GM12865 (cell line): ENCODE data around the gene PRPF40B.

Experiments used
- DNase-seq: peaks from one replicate; pipeline ENCODE4 v3.0.0; 2010; ENCODE audit warnings: low read depth
- H3K4me3 ChIP-seq: 2 replicates; pipeline ENCODE4 v1.5.1; 2011; ENCODE audit warnings: mild to moderate bottlenecking, low read depth, low read length, control low read depth
- TF ChIP-seq, protein P1 (sequence below): IDR thresholded peaks from 2 replicates; pipeline ENCODE4 v1.5.1; 2011; ENCODE audit warnings: low read length, control low read depth, low read depth, inconsistent platforms; ENCODE audit not compliant: insufficient read depth; ENCODE audit errors: missing control alignments

The PRPF40B gene

DNA sequence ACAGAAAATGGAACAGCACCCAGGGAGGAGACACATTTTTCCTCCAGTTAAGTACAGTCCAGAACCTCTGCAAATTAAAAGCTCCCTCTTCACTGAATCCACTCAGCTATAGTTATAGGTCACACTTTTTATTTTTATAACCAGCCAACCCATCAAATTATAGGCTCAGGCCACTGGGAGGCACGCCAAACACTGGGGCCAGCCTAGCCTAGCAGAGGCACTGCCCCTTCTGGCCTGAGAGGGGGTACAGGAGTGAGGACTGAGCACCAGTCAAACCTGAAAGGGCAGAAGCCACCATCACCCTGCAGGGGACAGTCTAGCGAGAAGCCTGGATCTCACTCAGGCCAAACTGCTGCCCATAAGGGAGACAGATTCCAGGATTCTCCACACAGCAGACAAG, 64.6 kb downstream of the PRPF40B start:
- no peak for DNase-seq
- no peak overlapping the region for H3K4me3 ChIP-seq
- TF ChIP-seq, protein P1, sequence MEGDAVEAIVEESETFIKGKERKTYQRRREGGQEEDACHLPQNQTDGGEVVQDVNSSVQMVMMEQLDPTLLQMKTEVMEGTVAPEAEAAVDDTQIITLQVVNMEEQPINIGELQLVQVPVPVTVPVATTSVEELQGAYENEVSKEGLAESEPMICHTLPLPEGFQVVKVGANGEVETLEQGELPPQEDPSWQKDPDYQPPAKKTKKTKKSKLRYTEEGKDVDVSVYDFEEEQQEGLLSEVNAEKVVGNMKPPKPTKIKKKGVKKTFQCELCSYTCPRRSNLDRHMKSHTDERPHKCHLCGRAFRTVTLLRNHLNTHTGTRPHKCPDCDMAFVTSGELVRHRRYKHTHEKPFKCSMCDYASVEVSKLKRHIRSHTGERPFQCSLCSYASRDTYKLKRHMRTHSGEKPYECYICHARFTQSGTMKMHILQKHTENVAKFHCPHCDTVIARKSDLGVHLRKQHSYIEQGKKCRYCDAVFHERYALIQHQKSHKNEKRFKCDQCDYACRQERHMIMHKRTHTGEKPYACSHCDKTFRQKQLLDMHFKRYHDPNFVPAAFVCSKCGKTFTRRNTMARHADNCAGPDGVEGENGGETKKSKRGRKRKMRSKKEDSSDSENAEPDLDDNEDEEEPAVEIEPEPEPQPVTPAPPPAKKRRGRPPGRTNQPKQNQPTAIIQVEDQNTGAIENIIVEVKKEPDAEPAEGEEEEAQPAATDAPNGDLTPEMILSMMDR = no peak

DNA sequence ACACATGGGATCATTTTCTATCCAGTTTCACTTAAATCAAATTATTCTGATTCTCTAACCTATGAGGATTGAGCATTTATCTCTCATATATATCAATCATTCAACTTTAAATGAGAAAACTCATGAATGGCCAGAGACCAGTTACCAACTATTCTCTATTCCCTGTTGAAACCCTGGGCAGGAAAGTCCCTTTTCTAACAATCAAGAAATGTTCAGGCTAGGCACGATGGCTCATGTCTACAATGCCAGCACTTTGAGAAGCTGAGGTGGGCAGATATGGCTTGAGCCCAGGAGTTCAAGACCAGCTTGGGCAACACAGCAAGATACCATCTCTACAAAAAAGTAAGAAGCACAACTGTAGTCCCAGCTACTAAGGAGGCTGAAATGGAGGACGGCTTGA, 65.9 kb downstream of the PRPF40B start:
- no peak overlapping the region; the same call in 1 of the 2 replicates for H3K4me3 ChIP-seq
- peak; percentile 52 for DNase-seq
- TF ChIP-seq, protein P1 = no peak

DNA sequence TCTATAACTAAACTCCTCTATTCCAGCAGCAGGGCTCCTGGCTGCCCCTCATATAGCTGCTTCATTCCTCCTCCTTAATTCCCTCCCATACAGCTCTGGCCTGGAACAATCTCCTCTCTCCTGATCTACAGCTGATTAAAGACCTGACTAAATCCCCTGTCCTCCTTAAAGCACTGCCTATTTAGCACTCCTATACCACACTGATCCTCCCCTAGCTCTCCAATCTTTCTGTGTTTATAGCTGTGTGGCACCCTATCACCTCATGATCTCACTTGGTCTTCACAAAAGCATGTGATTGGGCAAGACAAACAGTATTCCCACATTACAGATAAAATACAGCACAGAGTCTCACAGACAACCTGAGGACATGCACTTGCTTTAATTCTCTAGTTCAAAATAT, 66.4 kb downstream of the PRPF40B start:
- TF ChIP-seq, protein P1 = no peak
- H3K4me3 ChIP-seq = no peak overlapping the region
- no peak for DNase-seq

DNA sequence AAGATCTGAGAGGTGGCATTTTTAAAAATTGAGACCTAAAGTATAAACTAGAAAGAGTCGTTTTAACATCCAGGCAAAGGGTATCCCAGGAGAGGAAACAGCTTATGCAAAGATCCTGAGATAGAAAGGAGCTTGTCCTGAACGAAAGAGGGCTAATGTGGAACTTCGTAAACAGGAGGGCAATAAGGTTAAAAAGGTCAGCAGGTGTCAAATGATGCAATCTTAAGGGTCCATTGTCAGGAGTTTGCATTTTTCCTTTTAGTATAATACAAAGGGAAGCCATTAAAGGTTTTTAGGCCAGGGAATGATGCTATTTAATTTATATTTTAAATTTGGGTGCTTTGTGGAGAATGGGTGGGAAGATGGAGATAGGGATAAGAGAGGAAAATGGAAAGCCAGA, 69.5 kb downstream of the PRPF40B start:
- TF ChIP-seq, protein P1 = no peak
- no peak overlapping the region for H3K4me3 ChIP-seq
- DNase-seq = no peak

DNA sequence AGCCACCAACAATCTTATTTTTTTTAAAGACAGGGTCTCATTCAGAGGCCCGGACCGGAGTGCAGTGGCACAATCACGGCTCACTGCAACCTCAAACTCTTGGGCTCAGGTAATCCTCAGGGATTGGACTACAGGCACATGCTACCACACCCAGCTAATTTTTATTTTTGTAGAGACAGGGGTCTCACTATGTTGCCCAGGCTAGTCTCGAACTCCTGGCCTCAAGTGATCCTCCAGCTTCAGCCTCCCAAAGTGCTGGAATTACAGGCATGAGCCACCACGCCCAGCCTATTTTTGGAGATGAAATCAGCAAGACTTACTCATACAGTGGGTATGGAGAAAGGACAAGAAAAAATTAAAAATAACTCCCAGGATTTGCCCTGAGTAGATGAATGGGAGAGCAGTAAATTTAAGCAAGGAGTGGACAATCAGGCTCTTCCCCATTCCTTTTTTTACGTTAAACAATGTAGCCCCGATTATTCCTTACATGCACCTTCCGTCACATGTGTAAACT, 70.6 kb downstream of the PRPF40B start:
- H3K4me3 ChIP-seq = no peak overlapping the region
- TF ChIP-seq, protein P1 = no peak
- no peak for DNase-seq
